Ovary (tissue), 3 donors: Measurements from ENCODE around the gene DDIT4.

ENCODE experiments used
- EP300 ChIP-seq: sonication (generic); formaldehyde crosslinking; IDR thresholded peaks from one replicate; pipeline ENCODE4 v1.6.1; 2017; ENCODE audit warnings: antibody characterized with exemption
- POLR2A ChIP-seq: fragments of 450-650 bp; IDR thresholded peaks from one replicate; pipeline ENCODE4 v1.6.1; 2017; ENCODE audit warnings: antibody characterized with exemption, mild to moderate bottlenecking, moderate library complexity
- TF ChIP-seq, protein P1 (sequence below), 3 donors: fragments of 450-650 bp in 2 of 3; fragments of 200-600 bp in 1 of 3; IDR thresholded peaks; one replicate each; pipeline versions ENCODE4 v1.5.1 to v1.8.0; 2016 to 2022; ENCODE audit warnings: antibody characterized with exemption in 3 of 3, mild to moderate bottlenecking in 1 of 3
- donor health status: DM: no; HTN: no; CAD: no.

- TF ChIP-seq, protein P1, sequence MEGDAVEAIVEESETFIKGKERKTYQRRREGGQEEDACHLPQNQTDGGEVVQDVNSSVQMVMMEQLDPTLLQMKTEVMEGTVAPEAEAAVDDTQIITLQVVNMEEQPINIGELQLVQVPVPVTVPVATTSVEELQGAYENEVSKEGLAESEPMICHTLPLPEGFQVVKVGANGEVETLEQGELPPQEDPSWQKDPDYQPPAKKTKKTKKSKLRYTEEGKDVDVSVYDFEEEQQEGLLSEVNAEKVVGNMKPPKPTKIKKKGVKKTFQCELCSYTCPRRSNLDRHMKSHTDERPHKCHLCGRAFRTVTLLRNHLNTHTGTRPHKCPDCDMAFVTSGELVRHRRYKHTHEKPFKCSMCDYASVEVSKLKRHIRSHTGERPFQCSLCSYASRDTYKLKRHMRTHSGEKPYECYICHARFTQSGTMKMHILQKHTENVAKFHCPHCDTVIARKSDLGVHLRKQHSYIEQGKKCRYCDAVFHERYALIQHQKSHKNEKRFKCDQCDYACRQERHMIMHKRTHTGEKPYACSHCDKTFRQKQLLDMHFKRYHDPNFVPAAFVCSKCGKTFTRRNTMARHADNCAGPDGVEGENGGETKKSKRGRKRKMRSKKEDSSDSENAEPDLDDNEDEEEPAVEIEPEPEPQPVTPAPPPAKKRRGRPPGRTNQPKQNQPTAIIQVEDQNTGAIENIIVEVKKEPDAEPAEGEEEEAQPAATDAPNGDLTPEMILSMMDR (IDR thresholded peaks at IDR 0.05): no peak
- TF ChIP-seq POLR2A: no peak
- no peak for TF ChIP-seq EP300
Measured at GRCh38 chr10:72316748-72317435, 43.2 kb downstream of the DDIT4 start.
